ENCODE measurements around the gene GLRA3.

- TF ChIP-seq CTCF (IDR thresholded peaks at IDR 0.05) (no peak), POLR2A (IDR thresholded peaks at IDR 0.05) (no peak), EP300 (IDR thresholded peaks at IDR 0.05) (no peak)
These were observed 119.5 kb downstream of the GLRA3 start for GRCh38 chr4:174709526-174709925.

All from ovary (tissue), 3 donors.